AG04450 (cell line): ENCODE measurements around the gene PML. TPM values are rescaled to one million over a fixed set of nuclear protein-coding genes. Genes with fewer than 3 reads are reported as not detected.
"Not testable (repeated sequence)": the region's sequence is repeated elsewhere in the genome, so short reads cannot be mapped to it uniquely, and the experiment has no call there.

Experiments
- CTCF ChIA-PET: fragments of 300-600, 350-600 bp; formaldehyde crosslinking; extraction: SDS; loops from one replicate; lab custom pipeline; 2022; ENCODE audit warnings: antibody characterized with exemption, inconsistent platforms; lab: Charles Lee
- POLR2A ChIA-PET: fragments of 350-600 bp; formaldehyde crosslinking; extraction: SDS; loops from one replicate; lab custom pipeline; 2021; ENCODE audit warnings: antibody characterized with exemption, inconsistent platforms; lab: Yijun Ruan, JAX
- DNase-seq: peaks from one replicate; pipeline ENCODE4 v3.0.0-alpha.2; 2011; ENCODE audit warnings: low read depth, low spot score
- H3K27ac ChIP-seq: one replicate; pipeline ENCODE4 v1.5.1; 2012; ENCODE audit warnings: low read depth, low read length, control low read depth
- H3K27me3 ChIP-seq: one replicate; pipeline ENCODE4 v1.6.0; 2012; ENCODE audit warnings: low read length; ENCODE audit not compliant: control insufficient read depth, insufficient read depth
- H3K4me3 ChIP-seq: 2 replicates; pipeline ENCODE4 v1.5.1; 2011; ENCODE audit warnings: mild to moderate bottlenecking, low read depth, low read length, control low read depth
- H3K9me3 ChIP-seq: 2 replicates; pipeline ENCODE4 v1.5.1; 2012; ENCODE audit warnings: low read length; ENCODE audit not compliant: control insufficient read depth, insufficient read depth
- CTCF ChIP-seq: IDR thresholded peaks from 2 replicates; pipeline ENCODE4 v1.5.1; 2011; ENCODE audit warnings: low read depth, low read length, control low read depth, inconsistent platforms
- polyA plus RNA-seq: library from polyadenylated mRNA; depleted of rRNA; stranded (reverse); fragments of >200 nt; gene quantifications from 2 replicates; pipeline ENCODE4 v1.2.3, GENCODE V29; 2011

Gene PML
- polyA plus RNA-seq, 1 experiment = 7.6 TPM

GRCh38 chr15:73957276-73957675, 37.2 kb upstream of the PML start:
- POLR2A ChIA-PET = interaction anchor here (0.8 kb wide), 1 partner anchor 31 kb away, joined by 3 read pairs; the partner anchor contains the start of gene LOXL1

GRCh38 chr15:73957785-73958184, 36.7 kb upstream of the PML start:
- H3K27me3 ChIP-seq = no peaks in the 10 kb centered on the region
- ChIA-PET CTCF (interaction anchor here (0.9 to 1.9 kb wide), 4 partner anchors 15 to 60 kb away, joined by 3 to 9 read pairs (median 4); no protein-coding TSS in a partner anchor), POLR2A (no interaction called here)
- DNase-seq = no peak
- no peaks in the 10 kb centered on the region for H3K9me3 ChIP-seq
- no peak overlapping the region for H3K27ac ChIP-seq
- no peak for TF ChIP-seq CTCF
- H3K4me3 ChIP-seq = no peak overlapping the region

More at GRCh38 chr15:73957276-73957675, 37.2 kb upstream of the PML start:
- Histone ChIP-seq H3K4me3 (no peak overlapping the region), H3K9me3 (no peaks in the 10 kb centered on the region), H3K27me3 (no peaks in the 10 kb centered on the region), H3K27ac (no peak overlapping the region)
- no peak for TF ChIP-seq CTCF
- DNase-seq = no peak
- CTCF ChIA-PET = interaction anchor here (0.9 to 1.9 kb wide), 7 partner anchors 9 to 83 kb away, joined by 3 to 9 read pairs (median 3); no protein-coding TSS in a partner anchor

GRCh38 chr15:73959012-73959581, 35.4 kb upstream of the PML start:
- TF ChIP-seq CTCF = no peak
- DNase-seq = no peak
- Histone ChIP-seq H3K27ac (no peak overlapping the region), H3K4me3 (no peak overlapping the region), H3K9me3 (no peaks in the 10 kb centered on the region), H3K27me3 (no peaks in the 10 kb centered on the region)
- ChIA-PET POLR2A (no interaction called here), CTCF (no interaction called here)

GRCh38 chr15:73959801-73960200, 34.7 kb upstream of the PML start:
- no peak for TF ChIP-seq CTCF
- Histone ChIP-seq H3K27me3 (no peaks in the 10 kb centered on the region), H3K4me3 (no peak overlapping the region), H3K9me3 (no peaks in the 10 kb centered on the region), H3K27ac (no peak overlapping the region)
- DNase-seq = no peak
- POLR2A ChIA-PET = no interaction called here
- CTCF ChIA-PET = no interaction called here

GRCh38 chr15:73960472-73961070, 33.9 kb upstream of the PML start:
- H3K9me3 ChIP-seq, POLR2A ChIA-PET, DNase-seq, H3K27ac ChIP-seq, H3K4me3 ChIP-seq, H3K27me3 ChIP-seq: not testable (repeated sequence)
- CTCF ChIA-PET = interaction anchor here (1.4 kb wide), 1 partner anchor 10 kb away, joined by 3 read pairs; no protein-coding TSS in a partner anchor
